ENCODE data around the gene CEP72. TPM values are rescaled to one million over a fixed set of nuclear protein-coding genes. Genes with fewer than 3 reads are reported as not detected.

CEP72 gene
- total RNA-seq, 1 donor from 2014 or later: 0.32 TPM

DNA sequence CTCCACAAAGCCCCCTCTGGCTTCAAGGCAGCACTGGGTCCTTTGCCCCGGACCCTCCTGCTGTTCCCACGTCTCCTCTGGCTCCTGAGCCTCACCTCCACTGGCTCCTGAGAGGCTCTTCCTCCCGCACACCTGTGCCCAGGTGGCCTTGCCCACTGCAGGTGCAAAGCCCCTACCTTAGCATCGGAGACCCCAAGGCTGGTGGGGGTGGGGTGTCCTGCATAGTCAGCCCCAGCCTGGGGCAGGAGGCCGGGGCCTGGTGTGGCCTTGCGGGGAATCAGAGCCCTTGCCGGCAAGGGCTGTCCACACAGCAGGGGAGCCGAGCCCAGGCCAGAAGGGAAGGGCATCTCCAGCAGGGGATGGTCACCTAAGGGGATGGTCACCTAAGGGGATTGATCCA lies 41.3 kb upstream of the CEP72 start:
- intact Hi-C loops (cut with DNase I): no loop called here
- TF ChIP-seq, protein P1, sequence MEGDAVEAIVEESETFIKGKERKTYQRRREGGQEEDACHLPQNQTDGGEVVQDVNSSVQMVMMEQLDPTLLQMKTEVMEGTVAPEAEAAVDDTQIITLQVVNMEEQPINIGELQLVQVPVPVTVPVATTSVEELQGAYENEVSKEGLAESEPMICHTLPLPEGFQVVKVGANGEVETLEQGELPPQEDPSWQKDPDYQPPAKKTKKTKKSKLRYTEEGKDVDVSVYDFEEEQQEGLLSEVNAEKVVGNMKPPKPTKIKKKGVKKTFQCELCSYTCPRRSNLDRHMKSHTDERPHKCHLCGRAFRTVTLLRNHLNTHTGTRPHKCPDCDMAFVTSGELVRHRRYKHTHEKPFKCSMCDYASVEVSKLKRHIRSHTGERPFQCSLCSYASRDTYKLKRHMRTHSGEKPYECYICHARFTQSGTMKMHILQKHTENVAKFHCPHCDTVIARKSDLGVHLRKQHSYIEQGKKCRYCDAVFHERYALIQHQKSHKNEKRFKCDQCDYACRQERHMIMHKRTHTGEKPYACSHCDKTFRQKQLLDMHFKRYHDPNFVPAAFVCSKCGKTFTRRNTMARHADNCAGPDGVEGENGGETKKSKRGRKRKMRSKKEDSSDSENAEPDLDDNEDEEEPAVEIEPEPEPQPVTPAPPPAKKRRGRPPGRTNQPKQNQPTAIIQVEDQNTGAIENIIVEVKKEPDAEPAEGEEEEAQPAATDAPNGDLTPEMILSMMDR (IDR thresholded peaks at IDR 0.05): no peak
- H3K9me3 ChIP-seq: no peaks in the 10 kb centered on the region
- no peaks in the 10 kb centered on the region for H3K36me3 ChIP-seq
- DNase-seq (ENCODE audit: low spot score in 2 of 2): no peak
- H3K4me3 ChIP-seq: no peak overlapping the region
- no peaks in the 10 kb centered on the region for H3K27me3 ChIP-seq
- H3K4me1 ChIP-seq: no peaks in the 10 kb centered on the region
- no peak overlapping the region for H3K27ac ChIP-seq

GRCh38 chr5:571791-572190 lies 40.3 kb upstream of the CEP72 start:
- Histone ChIP-seq H3K36me3 (no peaks in the 10 kb centered on the region), H3K27me3 (no peaks in the 10 kb centered on the region), H3K4me3 (no peak overlapping the region), H3K9me3 (peaks cover 0 to 4% of the 10 kb centered on the region in 2 donors), H3K4me1 (no peaks in the 10 kb centered on the region), H3K27ac (no peak overlapping the region)
- no peak for DNase-seq (ENCODE audit: low spot score in 2 of 2)
- intact Hi-C loops (cut with DNase I): no loop called here
- TF ChIP-seq, protein P1 (IDR thresholded peaks at IDR 0.05): no peak

DNA sequence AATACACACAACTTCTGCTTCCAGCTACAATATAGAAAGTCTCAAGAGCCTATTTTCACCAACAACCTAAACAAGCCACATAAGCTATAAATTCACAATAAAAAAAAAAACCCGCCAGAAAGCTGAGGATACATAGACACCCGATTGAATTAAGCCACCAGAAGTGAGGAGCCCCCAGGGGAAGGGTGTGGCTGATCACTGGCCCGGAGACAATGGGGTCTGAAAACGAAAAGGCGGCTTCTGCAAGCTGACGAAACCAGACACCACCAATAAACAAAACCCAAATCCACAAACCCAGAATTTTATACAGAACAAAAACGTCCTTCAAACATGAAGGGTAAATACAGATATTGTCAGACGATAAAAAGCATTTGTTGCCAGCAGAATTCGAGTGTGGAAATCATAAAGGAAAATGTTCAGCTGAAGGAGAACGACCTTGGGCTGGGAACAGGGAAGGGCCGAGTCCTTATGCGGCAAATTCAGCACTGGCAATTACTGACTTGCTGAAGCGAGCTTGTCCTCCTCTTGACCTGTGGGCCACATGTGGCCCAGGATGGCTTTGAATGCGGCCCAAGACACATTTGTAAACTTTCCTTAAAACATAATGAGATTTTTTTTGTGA lies 39.6 kb upstream of the CEP72 start:
- intact Hi-C loops (cut with DNase I): no loop called here
- no peaks in the 10 kb centered on the region for H3K27me3 ChIP-seq
- no peak for DNase-seq (ENCODE audit: low spot score in 2 of 2)
- H3K4me3 ChIP-seq: no peak overlapping the region
- no peaks in the 10 kb centered on the region for H3K36me3 ChIP-seq
- H3K9me3 ChIP-seq: peaks cover 0 to 4% of the 10 kb centered on the region in 2 donors
- no peaks in the 10 kb centered on the region for H3K4me1 ChIP-seq
- TF ChIP-seq, protein P1 (IDR thresholded peaks at IDR 0.05): no peak
- no peak overlapping the region for H3K27ac ChIP-seq

DNA sequence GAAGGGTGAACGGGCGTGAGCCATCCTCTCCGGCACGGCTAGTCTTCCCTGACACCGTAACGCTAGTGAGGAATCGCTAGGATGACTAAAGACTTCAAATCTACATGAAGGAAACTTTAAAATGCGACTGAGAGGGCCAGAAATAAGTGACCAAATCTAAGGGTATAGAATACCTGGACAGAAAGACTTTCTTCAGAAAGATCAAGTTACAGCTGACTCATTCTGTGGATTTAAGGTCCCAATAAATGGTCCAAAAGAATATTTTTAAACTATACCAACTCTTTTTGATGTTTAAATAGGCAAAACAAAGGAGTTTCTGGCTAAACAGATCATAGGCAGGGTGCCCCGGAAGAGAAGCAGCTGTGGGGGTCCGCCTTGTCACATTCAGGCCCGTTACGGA lies 38.9 kb upstream of the CEP72 start:
- H3K9me3 ChIP-seq: peaks cover 0 to 4% of the 10 kb centered on the region in 2 donors
- H3K36me3 ChIP-seq: no peaks in the 10 kb centered on the region
- intact Hi-C loops (cut with DNase I): no loop called here
- no peaks in the 10 kb centered on the region for H3K27me3 ChIP-seq
- DNase-seq (ENCODE audit: low spot score in 2 of 2): no peak
- no peaks in the 10 kb centered on the region for H3K4me1 ChIP-seq
- no peak overlapping the region for H3K4me3 ChIP-seq
- TF ChIP-seq, protein P1 (IDR thresholded peaks at IDR 0.05): no peak
- H3K27ac ChIP-seq: no peak overlapping the region

- H3K27ac ChIP-seq: no peak overlapping the region
- H3K9me3 ChIP-seq: peaks cover 0 to 4% of the 10 kb centered on the region in 2 donors
- H3K27me3 ChIP-seq: no peaks in the 10 kb centered on the region
- TF ChIP-seq, protein P1 (IDR thresholded peaks at IDR 0.05): no peak
- no peak for DNase-seq (ENCODE audit: low spot score in 2 of 2)
- H3K36me3 ChIP-seq: no peaks in the 10 kb centered on the region
- no peaks in the 10 kb centered on the region for H3K4me1 ChIP-seq
- intact Hi-C loops (cut with DNase I): no loop called here
- no peak overlapping the region for H3K4me3 ChIP-seq
These were observed 38.2 kb upstream of the CEP72 start for GRCh38 chr5:573976-574375.

DNA sequence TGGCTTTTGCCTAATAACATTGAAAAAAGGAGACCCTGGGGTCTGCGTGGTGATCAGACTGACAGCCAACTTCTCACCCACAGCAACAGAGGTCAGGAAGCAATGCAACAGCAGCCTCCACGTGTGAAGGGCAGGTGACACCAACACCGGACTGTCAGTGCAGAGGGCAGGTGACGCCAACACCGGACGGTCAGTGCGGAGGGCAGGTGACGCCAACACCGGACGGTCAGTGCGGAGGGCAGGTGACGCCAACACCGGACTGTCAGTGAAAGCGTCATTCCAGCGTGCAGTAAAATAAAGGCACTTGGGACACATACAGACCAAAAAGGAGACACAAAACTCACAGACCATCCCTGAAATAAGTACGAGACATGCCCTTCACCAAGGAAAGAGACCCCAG lies 37.2 kb upstream of the CEP72 start:
- DNase-seq (ENCODE audit: low spot score in 2 of 2): no peak
- Histone ChIP-seq H3K9me3 (peaks cover 0 to 4% of the 10 kb centered on the region in 2 donors), H3K4me3 (no peak overlapping the region), H3K36me3 (no peaks in the 10 kb centered on the region), H3K4me1 (no peaks in the 10 kb centered on the region), H3K27me3 (peaks cover 5% of the 10 kb centered on the region), H3K27ac (no peak overlapping the region)
- intact Hi-C loops (cut with DNase I): no loop called here
- TF ChIP-seq, protein P1 (IDR thresholded peaks at IDR 0.05): no peak

Data from ascending aorta (tissue), 2 donors.